Ramos (cell line): ENCODE measurements around the gene PTPRCAP.

Source experiments
- in situ Hi-C: fragments of 300-500 bp; cut with MboI; formaldehyde crosslinking; loops from one replicate; pipeline ENCODE4 v1.14.3; 2022; ENCODE audit warnings: low sequenced_read_pairs; ENCODE audit not compliant: unreplicated experiment

Gene PTPRCAP

DNA sequence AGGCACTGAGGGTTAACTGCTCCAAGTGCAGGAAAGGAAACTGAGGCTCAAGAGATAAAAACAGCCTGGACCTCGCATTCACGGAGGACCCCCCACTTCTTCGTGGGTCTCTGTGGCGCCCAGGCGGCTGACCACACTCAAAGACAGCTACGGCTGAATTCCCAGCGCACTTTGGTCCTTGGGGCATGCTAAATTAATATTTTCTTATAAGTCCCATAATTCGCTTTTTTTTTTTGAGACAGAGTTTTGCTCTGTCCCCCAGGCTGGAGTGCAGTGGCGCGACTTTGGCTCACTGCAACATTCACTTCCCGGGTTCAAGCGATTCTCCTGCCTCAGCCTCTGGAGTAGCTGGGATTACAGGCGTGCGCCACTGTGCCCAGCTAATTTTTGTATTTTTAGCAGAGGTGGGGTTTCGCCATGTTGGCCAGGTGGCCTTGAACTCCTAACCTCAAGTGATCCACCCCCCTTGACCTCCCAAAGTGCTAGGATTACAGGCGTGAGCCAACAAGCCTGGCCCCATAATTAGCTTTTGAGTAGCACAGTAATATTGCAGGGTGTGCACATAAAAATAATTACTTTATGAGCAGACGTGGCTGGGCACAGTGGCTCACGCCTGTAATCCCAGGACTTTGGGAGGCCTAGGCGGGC is 35.2 kb downstream of the PTPRCAP start:
- in situ Hi-C loops: loop anchor here (10.0 kb wide), 1 partner anchor 62 kb away; the partner anchor contains the start of gene TMEM134

- in situ Hi-C loops: loop anchor here (10.0 kb wide), 1 partner anchor 63 kb away; the partner anchor contains the start of gene TMEM134
These were observed 35.8 kb downstream of the PTPRCAP start, which contains the start of gene PPP1CA for GRCh38 chr11:67401495-67402191. Gene PPP1CA, minus strand, starts transcription at chr11:67401858. Its CDS starts 76 bp downstream, at chr11:67401782.

- in situ Hi-C loops: loop anchor here (10.0 kb wide), 1 partner anchor 64 kb away; the partner anchor contains the start of gene TMEM134
These were observed 36.5 kb downstream of the PTPRCAP start for GRCh38 chr11:67400942-67401494.

- in situ Hi-C loops: loop anchor here (10.0 kb wide), 1 partner anchor 64 kb away; the partner anchor contains the start of gene TMEM134
These were observed 37.1 kb downstream of the PTPRCAP start for GRCh38 chr11:67400251-67400941.

DNA sequence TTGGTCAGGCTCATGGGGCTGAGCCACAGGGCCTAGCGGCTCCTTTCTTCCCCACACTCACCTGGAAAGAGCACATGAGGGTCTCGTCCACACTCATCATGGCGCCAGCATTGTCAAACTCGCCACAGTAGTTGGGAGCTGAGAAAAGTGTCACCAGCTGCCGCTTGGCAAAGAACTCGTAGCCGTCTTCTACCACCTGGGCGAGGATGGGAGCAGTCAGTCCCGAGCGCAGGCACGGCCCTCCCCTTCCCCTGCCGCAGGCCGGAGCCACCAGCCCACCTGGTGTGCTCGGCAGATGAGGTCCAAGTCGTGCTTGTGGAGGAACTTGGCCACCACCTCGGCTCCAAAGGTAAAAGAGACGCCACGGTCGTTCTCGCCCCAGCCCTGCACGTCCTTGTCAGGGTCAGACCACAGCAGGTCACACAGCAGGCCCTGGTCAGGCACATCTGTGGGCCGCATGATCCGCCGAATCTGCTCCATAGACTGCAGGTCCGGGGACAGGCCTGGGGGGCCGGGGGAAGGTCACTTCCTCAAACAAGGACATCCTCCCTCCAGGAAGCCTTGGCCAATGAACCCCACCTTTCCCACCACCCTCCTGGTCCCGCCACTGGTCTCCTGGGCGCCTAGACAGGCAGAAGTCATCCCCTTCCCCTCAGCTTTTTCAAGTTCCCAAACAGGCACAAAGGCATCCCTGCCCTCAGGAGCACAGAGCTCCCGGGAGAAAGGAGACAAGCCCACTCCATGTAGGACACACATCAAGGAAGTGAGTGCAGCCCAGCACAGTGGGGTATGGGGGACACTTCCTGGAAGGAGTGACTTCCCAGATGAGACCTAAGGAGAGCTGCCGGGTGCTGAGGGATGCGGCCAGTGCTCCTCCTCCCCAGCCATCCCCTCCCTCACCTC is 38.6 kb downstream of the PTPRCAP start:
- in situ Hi-C loops: no loop called here

DNA sequence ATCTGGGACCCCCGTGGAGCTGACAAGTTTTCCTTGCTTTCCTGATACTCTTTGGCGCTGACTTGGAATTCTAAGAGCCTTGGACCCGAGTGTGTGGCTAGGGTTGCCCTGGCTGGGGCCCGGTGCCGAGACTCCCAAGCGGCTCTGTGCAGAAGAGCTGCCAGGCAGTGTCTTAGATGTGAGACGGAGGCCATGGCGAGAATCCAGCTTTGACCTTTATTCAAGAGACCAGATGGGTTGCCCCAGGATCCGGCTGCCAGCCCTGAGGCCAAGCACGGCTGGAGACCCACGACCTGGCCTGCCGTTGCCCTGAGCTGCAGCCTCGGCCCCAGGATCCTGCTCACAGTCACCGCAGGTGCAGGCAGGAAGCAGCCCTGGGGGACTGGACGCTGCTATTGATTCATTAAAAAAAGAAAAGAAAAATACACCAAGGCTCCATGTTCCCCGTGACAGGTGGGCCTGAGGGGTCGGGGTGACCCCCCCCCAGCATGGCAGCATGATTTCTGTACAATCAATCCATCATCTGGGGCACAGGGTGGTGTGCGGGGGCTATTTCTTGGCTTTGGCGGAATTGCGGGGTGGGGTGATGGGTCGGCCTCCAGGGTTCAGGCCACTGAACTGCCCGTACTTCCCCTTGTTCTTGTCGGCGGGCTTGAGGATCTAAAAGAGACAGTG is 39.4 kb downstream of the PTPRCAP start:
- in situ Hi-C loops: no loop called here

GRCh38 chr11:67397536-67397935 is 39.9 kb downstream of the PTPRCAP start:
- in situ Hi-C loops: no loop called here

- in situ Hi-C loops: no loop called here
These were observed 40.7 kb downstream of the PTPRCAP start for GRCh38 chr11:67396587-67397389.

DNA sequence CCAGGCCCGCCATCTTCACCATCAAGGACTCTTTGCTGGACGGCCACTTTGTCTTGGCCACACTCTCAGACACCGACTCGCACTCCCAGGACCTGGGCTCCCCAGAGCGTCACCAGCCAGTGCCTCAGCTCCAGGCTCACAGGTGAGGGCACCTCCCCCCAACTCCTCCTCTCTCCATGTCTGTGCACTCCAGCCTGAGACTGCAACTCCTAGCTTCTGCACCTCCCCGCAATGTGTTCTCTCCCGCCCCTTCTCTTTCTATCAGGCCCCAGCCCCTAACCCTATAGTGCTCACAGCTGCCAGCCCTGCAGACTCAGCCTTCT is 41.3 kb downstream of the PTPRCAP start:
- in situ Hi-C loops: no loop called here

GRCh38 chr11:67395555-67396258 is 41.8 kb downstream of the PTPRCAP start:
- in situ Hi-C loops: no loop called here

- in situ Hi-C loops: no loop called here
These were observed 43.5 kb downstream of the PTPRCAP start for GRCh38 chr11:67393990-67394389.

DNA sequence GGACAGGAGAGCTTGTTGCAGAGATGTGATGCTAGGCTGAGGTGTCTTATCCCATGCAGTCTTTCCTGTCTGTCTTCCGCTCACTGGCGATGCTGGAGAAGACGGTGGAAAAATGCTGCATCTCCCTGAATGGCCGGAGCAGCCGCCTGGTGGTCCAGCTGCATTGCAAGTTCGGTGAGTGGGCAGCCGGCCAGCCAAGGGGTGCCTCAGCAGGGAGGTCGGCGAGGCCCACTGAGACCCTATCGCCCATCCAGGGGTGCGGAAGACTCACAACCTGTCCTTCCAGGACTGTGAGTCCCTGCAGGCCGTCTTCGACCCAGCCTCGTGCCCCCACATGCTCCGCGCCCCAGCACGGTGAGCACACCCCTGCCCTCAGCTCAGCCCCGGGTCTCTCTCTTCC is 44.0 kb downstream of the PTPRCAP start:
- in situ Hi-C loops: no loop called here

GRCh38 chr11:67392183-67392715 is 45.2 kb downstream of the PTPRCAP start:
- in situ Hi-C loops: no loop called here

- in situ Hi-C loops: no loop called here
These were observed 45.9 kb downstream of the PTPRCAP start, which contains the start of gene RAD9A for GRCh38 chr11:67391304-67392182. Gene RAD9A, plus strand, starts transcription at chr11:67391986. Its CDS starts 59 bp downstream, at chr11:67392045.

DNA sequence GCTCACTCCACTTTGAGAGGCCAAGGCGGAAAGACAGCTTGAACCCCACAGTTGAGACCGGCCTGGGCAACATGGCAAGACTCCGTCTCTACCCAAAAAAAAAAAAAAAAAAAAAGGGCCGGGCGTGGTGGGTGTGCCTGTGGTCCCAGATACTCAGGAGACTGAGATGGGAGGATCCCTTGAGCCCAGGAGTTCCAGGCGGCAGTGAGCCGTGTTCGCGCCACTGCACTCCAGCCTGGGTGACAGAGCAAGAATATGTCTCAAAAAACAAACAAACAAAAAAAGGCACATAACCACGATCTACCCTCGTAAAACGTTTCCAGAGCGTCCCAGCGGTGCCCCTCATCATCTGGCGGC is 46.6 kb downstream of the PTPRCAP start:
- in situ Hi-C loops: no loop called here

DNA sequence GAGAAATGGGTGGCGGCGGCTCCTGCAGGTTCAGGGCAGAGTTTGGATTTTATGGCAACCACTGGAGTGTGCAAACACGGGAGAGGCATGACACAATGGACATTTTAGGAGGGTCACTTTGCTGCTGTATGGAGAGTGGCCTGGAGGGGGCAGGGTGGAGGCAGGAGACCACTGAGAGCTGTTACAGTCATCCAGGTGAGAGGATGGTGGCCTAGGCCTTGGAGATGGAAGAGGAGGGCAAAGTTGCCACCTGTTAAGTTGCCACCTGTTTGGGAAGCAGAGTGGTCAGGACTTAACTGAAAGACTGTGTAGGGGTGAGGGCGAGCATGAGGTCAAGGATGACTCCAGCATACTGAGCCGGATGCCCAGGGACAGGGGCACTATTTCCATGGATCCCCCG is 48.0 kb downstream of the PTPRCAP start:
- in situ Hi-C loops: loop anchor here (10.0 kb wide), 1 partner anchor 305 kb away; no protein-coding TSS in a partner anchor
